NCI-H128 (cell line): ENCODE measurements around the gene RNFT2.

Source experiments
- DNase-seq: peaks from one replicate; lab custom pipeline; 2025; ENCODE audit not compliant: unreplicated experiment; lab: John Stamatoyannopoulos, UW

The RNFT2 gene

DNA sequence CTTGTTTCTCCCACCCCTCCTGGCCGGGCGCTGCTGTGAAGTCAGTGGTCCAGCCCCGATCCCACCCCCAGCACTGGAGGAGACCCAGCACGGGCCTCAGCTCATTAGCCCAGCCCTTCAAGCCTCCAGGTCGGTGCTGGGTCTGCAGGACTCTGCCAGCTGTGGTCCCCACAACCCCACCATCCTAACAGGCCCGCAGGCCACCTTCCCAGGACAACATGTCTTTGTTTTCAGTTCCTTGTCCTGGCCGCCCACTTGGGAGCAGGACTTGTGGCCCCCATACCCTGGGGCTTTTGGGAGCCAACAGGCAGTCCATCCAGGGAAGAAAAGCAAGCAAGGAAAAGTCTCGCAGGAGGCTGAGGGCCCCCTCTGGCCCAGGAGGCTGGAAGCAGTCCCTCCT lies 83.2 kb downstream of the RNFT2 start:
- no peak for DNase-seq

DNA sequence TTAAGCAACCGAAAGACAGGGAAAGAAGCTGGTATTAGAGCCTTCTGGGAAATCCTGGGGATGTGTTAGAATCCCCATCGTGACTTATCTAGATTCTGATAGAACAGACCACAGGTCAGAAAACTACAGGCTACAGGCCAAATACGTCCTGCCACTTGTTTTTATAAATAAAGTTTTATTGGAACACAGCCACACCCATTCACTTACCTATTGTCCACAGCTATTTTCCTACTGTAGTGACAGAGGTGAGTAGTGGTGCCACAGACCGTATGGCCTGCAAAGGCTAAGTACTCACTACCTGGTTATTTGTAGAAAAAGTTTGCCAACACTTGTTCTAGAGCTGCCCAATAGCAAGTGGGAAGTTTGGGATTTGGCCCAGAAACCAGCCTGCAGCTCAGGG lies 89.3 kb downstream of the RNFT2 start:
- DNase-seq, result no peak

DNA sequence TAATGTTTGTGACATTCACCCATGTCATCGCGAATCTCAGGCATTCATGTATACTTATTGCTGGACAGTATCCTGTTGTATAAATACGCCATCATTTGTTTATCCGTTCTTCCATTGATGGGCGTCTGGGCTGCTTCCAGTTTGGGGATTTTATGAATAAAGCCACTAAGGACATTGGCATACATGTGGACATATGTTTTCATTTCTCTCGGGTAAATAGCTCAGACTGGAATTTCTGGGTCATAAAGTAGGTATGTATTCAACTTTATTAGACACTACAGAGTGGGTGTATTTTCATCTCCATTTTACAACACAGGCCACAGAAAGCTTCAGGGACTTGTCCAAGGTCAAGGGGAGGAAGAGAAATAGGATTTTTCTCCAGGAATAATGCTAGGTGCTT lies 94.2 kb downstream of the RNFT2 start:
- no peak for DNase-seq

DNA sequence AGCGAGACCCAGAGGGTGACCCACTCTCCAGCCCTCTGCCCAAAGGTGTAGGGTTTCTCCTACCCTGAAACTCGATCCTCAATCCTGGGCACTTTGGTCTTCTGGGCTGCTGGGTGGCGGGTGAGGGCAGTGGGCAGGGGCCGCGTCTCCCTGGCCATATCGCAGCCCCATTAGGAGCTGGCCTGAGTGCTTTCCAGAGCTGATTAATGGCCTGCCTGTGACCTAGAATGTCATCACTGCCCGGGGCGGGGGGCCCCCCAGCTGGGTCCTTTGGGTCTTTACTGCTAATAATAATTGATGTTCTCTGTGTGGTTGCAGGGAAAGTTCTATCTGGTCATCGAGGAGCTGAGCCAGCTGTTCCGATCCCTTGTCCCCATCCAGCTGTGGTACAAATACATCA lies 95.4 kb downstream of the RNFT2 start:
- DNase-seq, result no peak

DNA sequence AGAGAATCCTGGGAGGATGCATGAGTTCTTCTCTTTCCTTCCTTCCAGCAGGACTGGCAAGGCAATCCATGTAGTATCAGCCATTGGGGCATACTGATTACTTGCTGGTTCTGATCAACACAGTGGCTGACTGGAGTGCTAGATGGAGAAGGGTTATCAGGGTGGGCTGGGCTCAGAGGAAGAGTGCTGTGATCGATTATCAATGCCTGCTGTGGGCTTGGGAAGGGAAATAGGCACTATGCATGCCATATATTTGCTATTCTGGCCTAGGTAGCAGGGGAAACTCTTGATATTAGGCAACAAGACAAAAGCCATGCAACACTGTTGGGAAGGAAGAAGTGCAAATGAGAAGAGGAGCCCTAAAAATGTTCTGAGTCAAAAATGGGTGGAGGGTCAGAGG lies 97.4 kb downstream of the RNFT2 start:
- no peak for DNase-seq

DNA sequence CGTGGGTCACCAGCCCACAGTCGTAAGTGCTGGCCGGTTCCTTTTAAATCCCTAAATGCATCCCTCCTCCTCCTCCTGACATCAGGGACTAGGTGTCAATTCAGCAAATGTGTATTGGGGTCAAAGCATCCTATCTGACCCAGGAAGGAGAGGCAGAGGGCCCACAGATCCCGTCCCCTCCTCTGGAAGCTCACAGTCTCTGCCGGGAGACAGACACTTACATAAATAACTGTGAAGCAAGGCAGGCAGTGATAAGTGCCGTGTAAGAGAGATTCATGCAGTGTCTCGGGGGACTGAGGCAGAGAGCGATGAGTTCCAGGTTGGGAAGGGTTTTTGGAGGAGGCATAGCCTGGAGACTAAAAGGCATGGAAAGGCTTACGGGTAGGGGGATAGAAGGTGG lies 99.0 kb downstream of the RNFT2 start:
- no peak for DNase-seq

DNA sequence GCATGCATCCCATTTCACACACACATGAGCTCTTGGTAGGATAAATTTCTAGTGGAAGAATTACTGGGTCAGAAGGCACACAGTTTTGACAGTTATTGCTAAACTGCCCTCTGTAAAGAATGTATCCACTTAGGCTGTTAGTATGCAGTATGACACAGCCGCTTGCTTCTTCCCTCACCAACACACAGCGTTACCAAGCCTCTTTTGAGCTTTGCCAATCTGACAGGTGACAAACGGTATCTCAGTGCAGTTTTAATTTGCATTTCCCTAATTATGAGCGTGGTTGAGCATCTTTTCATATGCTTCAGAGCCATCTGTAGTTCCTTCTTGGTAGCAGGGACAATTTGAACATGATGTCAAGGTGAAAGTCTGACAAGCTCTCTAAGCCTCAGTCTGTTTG lies 100.2 kb downstream of the RNFT2 start:
- no peak for DNase-seq

DNA sequence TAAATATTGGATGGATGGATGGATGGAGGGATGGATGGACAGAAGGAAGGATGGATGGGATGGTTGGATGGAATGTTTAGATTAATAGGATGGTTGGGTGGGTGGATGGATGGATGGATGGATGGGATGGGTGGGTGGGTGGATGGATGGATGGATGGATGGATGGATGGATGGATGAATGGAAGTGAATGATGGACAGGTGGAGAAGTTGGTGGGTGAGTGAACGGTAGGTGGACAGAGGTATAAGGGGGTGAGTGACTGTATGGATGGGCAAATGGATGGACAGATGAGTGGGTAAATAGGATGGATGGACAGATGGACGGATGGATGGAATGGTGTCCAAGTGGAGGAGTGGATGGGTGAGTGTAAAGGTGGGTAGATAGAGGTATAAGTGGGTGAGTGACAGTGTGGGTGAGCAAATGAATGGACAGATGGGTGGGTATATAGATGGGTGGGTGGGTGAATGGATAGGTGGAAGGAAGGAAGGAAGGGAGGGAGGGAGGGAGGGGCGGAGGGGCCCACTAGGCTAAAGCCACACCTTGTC lies 101.2 kb downstream of the RNFT2 start:
- DNase-seq, result no peak

DNA sequence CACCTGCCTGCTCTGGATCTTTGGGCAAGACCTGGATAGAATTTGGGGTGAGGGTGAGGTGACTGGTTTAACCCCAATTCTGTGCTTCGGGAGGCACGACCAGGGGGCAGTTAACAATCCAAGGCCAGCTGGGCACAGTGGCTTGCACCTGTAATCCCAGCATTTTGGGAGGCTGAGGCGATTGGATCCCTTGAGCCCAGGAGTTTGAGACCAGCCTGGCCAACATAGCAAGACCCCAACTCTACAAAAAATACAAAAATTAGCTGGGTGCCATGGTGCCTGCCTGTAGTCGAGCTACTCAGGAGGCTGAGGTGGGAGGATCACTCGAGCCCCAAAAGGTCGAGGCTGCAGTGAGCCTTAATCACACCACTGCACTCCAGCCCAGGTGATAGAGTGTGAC lies 105.0 kb downstream of the RNFT2 start:
- no peak for DNase-seq

DNA sequence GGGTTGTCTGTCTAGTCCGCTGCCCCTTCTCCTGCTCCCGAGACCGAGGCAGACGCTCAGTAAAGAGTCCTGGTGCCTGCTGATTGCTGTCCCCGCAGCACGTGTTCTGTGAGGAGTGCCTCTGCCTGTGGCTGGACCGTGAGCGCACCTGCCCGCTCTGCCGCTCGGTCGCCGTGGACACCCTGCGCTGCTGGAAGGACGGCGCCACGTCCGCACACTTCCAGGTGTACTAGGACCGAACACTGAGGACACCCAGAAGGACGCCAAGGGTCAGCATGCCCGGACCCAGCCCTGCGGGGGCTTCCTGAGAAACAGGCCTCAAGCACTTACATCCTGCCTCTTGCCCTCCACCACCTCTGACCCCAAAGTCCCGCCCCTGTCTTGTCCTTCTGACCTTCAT lies 111.1 kb downstream of the RNFT2 start:
- DNase-seq, result no peak

DNA sequence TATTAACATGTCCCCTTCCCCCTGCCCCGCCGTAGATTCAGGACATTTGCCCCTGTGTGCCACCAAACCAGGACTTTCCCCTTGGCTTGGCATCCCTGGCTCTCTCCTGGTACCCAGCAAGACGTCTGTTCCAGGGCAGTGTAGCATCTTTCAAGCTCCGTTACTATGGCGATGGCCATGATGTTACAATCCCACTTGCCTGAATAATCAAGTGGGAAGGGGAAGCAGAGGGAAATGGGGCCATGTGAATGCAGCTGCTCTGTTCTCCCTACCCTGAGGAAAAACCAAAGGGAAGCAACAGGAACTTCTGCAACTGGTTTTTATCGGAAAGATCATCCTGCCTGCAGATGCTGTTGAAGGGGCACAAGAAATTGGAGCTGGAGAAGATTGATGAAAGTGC lies 114.2 kb downstream of the RNFT2 start:
- DNase-seq, result no peak

DNA sequence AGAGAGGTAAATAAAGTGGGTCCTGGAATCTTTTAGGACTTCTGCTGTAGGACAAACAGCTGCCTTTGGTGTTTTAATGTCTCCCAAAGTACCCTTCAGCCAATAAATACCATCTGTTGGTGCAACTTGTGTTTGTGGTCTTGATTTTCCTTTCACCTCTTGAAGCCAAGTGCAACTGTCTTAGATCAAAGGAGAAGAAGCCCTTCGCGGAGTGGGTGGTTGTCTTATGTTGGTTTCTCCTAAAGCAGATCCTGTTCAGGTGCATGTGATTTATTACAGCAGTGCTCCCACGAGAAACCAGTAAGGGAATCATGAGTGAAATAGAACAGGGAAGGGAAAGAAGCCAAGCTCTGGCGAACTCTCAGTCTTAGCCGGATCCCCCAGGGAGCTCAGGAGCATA lies 115.4 kb downstream of the RNFT2 start:
- DNase-seq, result no peak

DNA sequence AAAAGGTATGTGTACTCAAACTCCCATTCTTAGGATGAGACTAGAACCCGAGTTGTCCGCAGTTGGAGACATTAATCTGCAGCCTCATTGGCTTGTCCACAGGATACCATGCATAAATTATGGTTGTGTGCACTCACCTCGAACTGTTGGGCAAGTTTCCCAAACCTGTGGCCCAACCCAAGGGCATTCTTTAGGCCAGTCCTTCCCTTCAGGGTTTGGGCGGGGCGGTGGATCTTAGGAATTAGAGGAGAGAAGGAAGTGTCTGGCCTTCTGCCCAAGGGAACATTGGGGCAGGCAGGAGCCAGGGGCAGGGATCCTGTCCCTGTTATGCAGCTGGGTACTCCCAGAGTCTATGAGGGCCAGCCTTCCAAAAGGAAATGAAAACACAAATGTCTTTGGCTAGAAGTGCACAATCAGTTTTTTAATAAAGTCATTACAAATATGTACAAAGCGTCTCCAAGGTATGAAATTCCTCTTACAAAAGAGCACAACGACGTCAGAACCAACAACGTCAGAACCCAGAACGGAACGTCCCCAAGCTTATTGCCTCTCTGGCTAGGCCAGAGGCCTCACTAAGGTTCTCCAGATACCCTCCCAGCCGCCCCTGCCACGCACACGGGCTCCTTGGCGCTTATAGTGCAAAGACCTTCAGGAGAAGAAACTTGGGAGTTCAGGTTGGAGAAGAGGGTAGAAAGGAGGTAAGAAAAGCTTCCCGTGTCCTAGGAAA lies 117.8 kb downstream of the RNFT2 start:
- DNase-seq, result no peak

DNA sequence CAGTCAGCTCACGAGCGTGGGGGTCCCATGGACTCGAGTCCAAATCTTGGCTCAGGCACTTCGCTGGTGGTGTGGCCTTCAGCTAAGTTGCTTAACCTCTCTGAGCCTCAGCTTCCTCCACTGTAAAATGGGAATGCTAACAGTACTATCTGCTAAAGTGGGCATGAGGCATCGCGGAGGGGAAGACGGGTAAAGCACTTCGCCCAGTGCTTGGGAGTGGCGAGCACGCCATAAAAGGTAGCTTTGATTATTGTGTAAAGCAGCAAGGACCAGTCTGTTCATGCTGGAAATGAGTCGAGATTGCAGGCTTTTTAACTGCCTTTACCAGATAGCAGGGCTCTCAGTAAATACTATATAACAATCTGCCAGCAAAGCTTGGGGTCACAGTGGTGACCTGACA lies 118.6 kb downstream of the RNFT2 start:
- no peak for DNase-seq

DNA sequence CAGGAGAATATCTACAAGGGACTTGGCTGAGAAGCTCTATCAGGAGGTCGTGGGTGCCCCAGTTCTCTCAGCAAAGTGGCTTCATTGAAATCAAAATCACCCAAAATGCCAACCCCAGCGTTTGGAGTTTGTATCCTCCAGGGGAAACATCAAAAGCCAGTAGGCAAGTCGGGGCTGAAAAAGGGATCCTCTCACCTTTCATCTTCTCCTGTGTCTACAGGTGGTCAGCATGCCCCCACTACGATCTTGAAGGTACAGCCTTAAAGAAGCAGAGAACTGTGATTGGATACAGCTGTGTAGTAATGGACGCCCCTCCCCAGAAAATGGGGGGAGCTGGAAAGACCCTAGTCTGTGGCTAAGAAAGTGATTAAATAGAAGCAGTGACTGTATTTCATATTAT lies 121.0 kb downstream of the RNFT2 start:
- no peak for DNase-seq

DNA sequence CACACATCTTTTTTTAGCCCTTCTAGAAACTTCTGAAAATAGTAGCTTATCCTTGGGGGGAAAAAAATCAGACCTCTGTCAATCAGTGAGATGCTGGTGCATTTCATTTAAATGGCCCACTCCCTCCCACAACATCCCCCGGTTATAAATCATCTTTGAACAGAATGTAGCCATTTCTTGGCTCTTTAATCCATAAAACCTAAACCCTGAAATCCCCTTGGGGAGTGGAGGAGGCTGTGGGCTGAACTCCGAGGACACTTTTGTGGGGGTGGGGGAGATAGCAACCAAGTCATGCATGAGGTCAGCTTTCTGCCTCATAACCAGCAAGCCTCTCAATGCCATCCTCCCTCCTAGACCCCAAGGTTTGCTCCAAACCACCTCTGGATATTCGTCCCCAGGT lies 122.1 kb downstream of the RNFT2 start:
- DNase-seq, result no peak

DNA sequence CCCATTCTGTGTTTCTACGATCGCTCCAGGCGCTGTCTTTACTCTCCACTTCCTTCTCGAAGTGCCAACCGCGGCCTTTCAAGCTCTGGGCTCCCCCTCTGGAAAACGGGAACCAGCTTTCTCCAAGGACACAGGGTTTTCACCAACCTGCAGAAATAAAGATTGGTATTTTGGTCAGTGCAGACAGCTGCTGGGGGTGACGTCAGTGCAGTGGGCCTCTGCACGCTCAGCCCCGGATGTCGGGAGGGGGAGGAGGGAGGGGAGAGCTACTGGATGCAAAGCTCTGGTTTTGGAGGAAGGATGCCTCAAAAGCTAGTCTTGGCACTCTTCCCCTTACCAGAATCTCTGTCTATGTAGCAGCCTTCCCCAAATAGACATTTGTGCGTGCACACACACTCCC lies 123.2 kb downstream of the RNFT2 start:
- no peak for DNase-seq

DNA sequence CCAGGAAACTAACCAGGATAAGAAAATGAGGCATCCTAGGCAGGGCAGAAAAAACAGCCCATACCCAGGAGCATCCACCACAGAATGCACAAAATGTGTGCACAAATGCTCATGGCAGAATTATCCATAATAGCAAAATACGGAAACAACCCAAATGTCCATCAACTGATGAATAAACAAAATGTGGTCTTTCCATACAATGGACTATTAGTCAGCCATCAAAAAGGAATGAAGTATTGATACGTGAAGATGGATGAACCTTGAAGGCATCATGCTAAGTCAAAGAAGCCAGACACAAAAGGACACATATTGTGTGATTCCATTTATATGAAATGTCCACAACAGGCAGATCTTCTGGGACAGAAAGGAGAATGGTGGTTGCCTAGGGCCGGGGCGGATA lies 124.1 kb downstream of the RNFT2 start:
- no peak for DNase-seq

DNA sequence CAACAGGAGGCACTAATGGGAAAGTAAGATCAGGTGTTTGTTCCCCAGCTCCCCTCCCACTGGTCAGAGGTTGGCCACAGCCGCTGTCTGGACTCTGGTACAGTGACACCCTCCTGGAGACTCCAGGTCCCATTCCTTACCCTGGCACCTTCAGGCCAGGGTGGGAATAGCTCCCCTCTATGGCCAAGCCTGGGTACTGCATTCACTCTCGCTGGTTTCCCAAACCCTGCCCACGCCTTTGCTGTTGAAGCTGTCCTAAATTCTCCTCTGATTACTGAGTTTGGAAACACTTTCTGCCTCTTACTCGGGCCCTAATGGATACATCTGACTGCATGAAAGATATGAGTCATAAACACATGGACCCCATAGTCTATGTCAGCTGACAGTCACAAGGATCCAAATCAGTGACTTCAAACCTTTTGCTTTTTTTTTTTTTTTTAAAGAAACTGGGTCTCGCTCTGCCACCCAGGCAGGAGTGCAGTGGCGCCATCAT lies 125.2 kb downstream of the RNFT2 start:
- no peak for DNase-seq

DNA sequence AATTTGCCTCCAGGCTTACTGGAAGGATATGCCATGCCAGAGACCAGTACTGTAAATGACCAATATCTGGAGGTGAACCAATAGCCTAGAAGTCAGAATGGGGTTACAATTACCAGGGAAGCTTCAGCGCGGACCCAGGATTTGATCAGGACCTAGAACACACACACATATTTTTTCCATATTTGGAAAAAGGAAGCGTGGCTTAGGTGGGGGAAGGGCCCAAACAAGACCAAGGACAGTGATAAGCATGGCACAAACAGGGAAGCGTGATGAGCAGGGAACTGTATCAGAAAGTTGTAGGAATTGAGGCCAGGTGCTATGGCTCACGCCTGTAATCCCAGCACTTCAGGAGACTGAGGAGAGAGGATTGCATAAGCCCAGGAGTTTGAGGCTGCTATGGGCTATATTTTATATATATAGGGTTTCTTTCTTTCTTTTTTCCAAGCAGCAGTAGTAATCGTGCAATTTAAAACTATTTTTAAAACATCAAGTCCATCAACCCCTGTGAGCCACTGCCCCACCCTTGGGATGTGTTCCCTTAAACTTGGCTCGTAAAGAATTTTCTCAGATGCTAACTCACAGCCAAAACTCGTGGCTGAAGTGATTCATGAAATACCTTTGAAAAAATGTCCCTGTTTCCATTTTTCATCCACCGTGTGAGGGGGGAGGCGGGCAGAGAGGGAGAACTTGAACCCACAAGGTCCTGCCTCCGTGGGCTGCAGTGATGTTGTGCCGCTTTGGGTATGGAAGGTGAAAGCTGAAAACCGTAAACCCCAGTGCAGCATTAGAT lies 126.5 kb downstream of the RNFT2 start:
- DNase-seq, result no peak

DNA sequence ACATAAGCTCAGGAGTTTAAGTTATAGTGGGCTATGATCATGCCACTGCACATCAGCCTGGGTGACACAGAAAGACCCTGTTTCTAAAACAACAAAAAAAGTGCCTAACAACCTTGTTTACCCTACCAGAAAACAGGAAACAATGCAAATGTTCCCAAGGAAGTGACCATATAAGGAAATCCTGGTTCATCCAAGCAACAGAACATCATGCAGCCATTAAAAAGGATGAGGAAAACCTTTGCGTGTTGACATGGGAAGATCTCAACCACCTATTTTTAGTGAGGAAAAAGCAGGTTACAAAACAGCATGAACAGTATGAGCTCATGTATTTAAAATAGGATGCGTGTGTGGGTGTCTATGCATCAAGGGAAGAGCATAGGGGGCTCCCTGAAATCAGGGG lies 129.4 kb downstream of the RNFT2 start:
- DNase-seq, result no peak

DNA sequence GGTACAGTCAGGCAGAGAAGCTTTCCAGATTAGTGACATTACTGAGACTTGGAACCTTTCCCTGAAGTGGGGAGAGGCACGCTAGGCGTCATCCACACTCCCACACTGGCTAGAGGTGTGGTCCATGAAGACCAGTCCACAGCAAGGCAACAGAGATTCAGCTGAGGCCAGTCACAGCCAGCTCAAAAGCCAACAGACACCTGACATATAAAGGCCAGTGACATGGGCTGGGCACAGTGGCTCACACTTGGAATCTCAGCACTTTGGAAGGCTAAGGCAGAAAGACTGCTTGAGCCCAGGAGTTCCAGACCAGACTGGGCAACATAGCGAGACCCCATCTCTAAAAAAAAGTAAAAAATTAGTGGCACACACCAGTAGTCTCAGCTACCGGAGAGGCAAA lies 132.2 kb downstream of the RNFT2 start:
- DNase-seq, result no peak
